SK-N-MC (cell line): ENCODE data around the gene AKAP13.

Experiments
- EZH2 ChIP-seq: fragments of 200-600 bp; sonication (generic); IDR thresholded peaks from one replicate; pipeline ENCODE4 v1.6.1; 2017; ENCODE audit warnings: antibody characterized with exemption
- POLR2AphosphoS5 ChIP-seq: IDR thresholded peaks from 2 replicates; pipeline ENCODE4 v1.6.1; 2012; ENCODE audit warnings: mild to moderate bottlenecking, low read depth, low read length, borderline replicate concordance

GRCh38 chr15:85424154-85424553, 43.8 kb downstream of the AKAP13 start:
- no peak for TF ChIP-seq EZH2
- no peak for TF ChIP-seq POLR2AphosphoS5
